NCI-H2107 (cell line): ENCODE data around the gene AGMO.

Source experiments
- DNase-seq: peaks from one replicate; lab custom pipeline; 2025; lab: John Stamatoyannopoulos, UW

Gene AGMO

GRCh38 chr7:15399441-15399840, 162.4 kb downstream of the AGMO start:
- DNase-seq = no peak

DNA sequence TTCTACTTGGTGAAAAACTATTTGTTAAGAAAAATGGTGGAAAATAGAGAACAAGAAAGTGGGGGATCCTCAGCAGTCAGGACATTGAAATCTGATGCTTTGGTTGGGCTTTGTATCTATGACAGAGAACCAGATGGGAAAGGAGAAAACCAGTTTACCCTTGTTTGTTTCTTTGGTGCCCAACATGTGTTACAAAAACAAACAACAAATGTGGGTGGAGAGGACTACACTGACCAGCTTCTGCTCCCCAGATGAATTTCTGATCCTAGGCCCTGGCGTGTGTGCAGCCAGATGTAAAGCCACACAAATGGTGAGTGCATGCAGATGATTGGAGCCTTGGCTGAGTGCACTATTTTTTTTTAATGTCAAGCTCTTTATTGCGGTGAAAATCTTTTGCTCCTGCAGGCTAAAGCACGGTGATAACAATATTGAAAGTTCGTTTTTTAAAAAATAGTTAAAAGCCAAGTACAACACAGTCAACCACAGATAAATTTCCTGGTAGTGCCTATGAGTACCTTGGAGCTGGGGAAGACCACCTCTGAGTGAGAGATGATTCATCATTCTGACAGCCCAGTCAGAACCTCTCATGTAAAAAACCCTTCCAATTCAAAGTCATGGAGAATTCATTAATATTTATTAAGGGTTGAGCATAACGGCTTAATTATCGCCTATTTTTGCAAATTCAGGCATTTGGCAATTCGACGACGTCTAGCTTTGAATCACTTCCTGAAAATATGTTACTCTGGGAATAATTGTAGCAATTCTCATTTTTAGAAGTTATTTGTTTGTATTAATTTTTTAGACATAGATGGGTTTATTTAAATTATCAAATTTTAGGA, 163.7 kb downstream of the AGMO start:
- no peak for DNase-seq

- DNase-seq = no peak
These were observed 164.7 kb downstream of the AGMO start for GRCh38 chr7:15397159-15397550.

- no peak for DNase-seq
These were observed 165.3 kb downstream of the AGMO start for GRCh38 chr7:15396210-15397158.

- DNase-seq = no peak
These were observed 172.7 kb downstream of the AGMO start for GRCh38 chr7:15389073-15389472.

GRCh38 chr7:15378494-15379145, 183.2 kb downstream of the AGMO start:
- no peak for DNase-seq

GRCh38 chr7:15376600-15376999, 185.2 kb downstream of the AGMO start:
- no peak for DNase-seq

DNA sequence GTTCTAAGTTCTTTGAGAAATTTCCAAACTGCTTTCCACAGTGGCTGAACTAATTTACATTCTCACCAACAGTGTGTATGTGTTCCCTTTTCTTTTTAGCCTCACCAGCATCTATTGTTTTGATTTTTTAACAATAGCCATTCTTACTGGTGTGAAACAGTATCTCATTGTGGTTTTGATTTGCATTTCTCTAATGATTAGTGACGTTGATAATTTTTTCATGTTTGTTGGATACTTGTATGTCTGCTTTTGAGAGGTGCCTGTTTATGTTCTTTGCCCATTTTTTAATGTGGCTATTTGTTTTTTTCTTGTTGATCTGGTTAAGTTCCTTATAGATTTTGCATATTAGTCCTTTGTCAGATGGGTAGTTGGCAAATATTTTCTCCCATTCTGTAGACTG, 191.4 kb downstream of the AGMO start:
- DNase-seq = no peak

- no peak for DNase-seq
These were observed 193.2 kb downstream of the AGMO start for GRCh38 chr7:15368653-15369052.

DNA sequence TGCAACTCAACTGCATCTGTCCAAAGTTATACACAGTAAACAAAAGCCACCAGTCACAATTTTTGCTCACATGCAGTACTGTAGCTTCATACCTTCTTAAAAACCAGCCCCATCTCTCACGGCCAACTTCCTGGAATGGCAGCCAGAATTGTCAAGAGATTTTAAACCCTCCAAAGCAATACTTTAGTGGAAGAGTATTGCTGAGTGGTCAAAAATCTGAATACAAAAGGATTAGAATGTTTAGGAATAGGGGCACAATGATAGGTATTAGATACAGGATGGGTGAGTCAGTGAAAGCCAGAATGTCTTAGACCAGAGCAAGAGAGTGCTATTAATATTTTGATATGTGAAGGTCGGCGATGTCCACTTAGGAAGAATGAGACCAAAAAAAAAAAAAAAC, 193.9 kb downstream of the AGMO start:
- DNase-seq = no peak

GRCh38 chr7:15358112-15358511, 203.7 kb downstream of the AGMO start:
- DNase-seq = no peak

- no peak for DNase-seq
These were observed 209.2 kb downstream of the AGMO start for GRCh38 chr7:15352421-15353206.

- DNase-seq = no peak
These were observed 216.6 kb downstream of the AGMO start for GRCh38 chr7:15345216-15345615.

DNA sequence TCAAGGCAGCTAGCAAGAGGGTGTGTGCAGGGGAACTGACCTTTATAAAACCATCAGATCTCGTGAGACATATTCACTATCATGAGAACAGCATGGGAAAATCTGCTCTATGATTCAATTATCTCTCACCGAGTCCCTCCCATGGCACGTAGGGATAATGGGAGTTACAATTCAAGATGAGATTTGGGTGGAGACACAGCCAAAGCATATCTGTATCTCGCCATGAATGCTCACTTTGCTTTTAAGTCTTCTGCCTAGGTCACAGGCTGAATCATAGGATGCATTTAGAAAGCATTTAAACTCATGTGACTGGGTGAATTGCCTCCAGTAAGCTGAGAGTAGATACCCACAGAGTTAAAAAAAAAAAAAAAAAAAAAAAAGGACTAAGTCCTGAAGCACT, 220.0 kb downstream of the AGMO start:
- DNase-seq = no peak

DNA sequence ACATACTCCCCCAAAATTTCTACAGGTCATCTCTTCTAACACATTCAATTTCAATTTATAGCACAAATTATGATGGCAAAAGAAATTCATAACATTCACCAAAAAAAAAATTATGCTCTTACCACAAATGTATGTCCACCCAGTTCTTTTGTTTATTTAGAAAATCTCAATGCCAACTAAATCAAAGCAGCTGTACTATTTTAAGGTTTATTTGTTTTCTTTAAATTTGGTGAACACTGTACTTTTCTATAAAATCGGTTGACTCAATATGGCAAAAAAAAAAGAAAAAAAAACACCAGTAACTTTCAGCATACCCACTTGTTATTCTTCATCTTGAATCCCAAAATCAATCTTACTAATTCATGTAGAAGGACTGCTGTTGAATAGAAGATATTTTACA, 225.7 kb downstream of the AGMO start:
- no peak for DNase-seq

DNA sequence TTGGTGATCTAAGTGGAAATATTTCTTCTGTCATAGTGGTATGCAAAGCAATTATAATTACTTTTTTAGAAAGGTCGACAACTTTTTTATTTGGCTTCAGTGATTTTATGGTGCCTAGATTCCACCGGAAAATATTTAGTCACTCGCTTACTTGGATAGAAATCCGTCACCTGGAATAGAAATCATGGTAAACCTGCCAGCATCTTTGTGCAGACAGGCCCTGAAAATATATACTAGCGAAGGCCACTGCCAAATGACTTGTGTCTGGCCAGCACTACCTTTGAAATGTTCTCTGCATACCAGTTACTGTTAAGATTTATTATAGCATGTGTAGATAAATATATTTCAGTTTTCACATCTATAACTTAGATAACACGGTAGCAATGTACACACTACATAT, 226.4 kb downstream of the AGMO start:
- DNase-seq = no peak

DNA sequence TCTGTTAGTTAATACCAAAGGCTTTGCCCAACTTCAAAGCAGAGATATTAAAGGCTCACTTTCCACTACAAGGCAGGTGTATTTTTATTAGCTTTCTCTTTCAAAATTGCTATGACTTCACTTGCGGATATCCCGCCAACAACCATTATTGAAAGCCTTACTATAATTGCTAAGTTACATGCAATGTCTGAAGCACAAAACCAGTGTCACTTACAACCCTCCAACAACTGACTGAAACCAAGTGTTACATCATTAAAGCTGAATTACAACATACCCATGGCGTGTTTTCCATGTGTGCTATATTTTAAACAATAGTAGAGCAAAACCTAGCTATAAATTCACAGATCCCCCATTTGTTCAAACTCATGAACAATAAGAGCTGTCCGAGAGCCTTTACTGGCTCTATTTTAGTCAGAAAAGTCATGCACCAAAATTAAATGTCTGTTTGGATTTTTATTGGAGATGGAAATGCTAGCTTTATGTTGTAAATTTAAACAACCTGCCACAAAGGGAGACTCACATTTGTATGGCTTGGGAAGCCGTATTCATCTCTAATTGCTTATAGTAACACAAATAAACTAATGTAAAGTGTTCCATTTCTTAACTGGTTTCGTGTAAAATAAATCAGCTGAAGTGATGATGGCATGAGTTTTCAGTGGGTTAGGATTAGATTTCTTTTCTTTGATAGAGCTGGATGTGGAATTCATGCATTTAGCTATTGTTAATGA, 227.1 kb downstream of the AGMO start:
- peak; percentile 60 for DNase-seq

DNA sequence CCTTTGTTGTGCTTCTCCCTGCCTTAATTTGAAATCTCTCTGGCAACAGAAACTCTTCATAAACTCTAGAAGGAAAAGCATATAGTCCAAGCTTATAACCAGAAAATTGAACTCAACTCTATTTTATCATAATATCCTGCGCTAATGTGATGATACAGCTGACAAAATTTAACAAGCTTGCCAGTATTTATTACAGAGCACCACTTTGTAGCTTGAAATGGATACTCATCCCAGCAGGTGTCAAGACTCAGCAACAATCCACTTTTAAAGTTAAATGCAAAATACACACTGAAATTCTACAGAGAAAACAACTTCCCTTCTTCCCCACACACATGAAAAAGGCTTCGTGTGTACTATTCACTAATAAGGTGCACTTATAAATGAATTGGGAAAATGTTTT, 228.9 kb downstream of the AGMO start:
- DNase-seq = peak; percentile 60

- DNase-seq = no peak
These were observed 230.9 kb downstream of the AGMO start for GRCh38 chr7:15330943-15331342.

GRCh38 chr7:15327001-15327400, 234.8 kb downstream of the AGMO start:
- no peak for DNase-seq

DNA sequence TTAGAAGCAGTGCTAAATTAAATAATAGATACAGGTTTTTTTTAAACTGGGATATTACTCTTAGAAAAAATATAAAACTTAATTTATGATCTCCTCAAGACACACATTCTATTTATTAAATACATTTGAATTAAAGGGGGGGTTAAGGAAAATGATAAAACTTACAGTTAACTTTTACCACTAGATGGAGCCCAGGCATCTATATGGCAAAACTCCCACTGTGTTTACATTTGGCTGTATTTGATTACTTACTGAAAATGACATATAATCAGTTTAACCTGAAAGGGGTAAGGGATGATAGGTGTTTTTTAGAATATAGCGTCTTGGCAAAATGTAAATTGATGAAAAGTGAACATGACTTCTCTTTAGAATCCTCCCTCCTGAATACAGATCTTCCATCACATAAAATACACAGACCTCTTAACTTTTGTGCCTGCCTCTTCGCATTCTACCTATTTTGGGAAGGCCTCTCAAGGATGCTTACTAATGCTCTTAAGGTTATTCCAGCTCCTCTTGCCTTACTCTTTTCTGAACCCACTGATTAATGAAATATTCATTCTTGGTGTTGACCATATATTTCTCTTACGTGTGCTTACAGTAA, 235.7 kb downstream of the AGMO start:
- peak; percentile 25 for DNase-seq
